Neural progenitor cell (in vitro differentiated cells): Measurements from ENCODE around the gene CHTF18.
"Not testable (repeated sequence)": the region's sequence is repeated elsewhere in the genome, so short reads cannot be mapped to it uniquely, and the experiment has no call there.

ENCODE experiments used
- CTCF ChIP-seq: fragments of 200-600 bp; sonication (generic); IDR thresholded peaks from 2 replicates; pipeline ENCODE4 v1.5.1; 2017; ENCODE audit warnings: antibody characterized with exemption, mild to moderate bottlenecking
- EZH2 ChIP-seq: fragments of 200-600 bp; sonication (generic); IDR thresholded peaks from 2 replicates; pipeline ENCODE4 v1.6.1; 2017; ENCODE audit warnings: antibody characterized with exemption, mild to moderate bottlenecking, moderate library complexity
- EZH2phosphoT487 ChIP-seq: fragments of 200-600 bp; sonication (generic); IDR thresholded peaks from 2 replicates; pipeline ENCODE4 v1.6.1; 2017; ENCODE audit warnings: antibody characterized with exemption

GRCh38 chr16:836822-837221, 48.4 kb downstream of the CHTF18 start:
- TF ChIP-seq CTCF, EZH2phosphoT487, EZH2: not testable (repeated sequence)
